GM12872 (cell line): Measurements from ENCODE around the gene ELAVL3.

ENCODE experiments used
- CTCF ChIP-seq: IDR thresholded peaks from 3 replicates; pipeline ENCODE4 v1.5.1; 2011; ENCODE audit warnings: low read depth, mild to moderate bottlenecking, low read length, moderate library complexity; ENCODE audit not compliant: insufficient read depth

The ELAVL3 gene

GRCh38 chr19:11410682-11411081 is 70.2 kb downstream of the ELAVL3 start:
- TF ChIP-seq CTCF = no peak

GRCh38 chr19:11408591-11408990 is 72.3 kb downstream of the ELAVL3 start:
- TF ChIP-seq CTCF = no peak

GRCh38 chr19:11405846-11406643 is 74.8 kb downstream of the ELAVL3 start:
- no peak for TF ChIP-seq CTCF

GRCh38 chr19:11404588-11405222 is 76.1 kb downstream of the ELAVL3 start:
- TF ChIP-seq CTCF = no peak

GRCh38 chr19:11401808-11402543 is 78.9 kb downstream of the ELAVL3 start:
- TF ChIP-seq CTCF = no peak
